HG03342 (cell line): ENCODE data around the gene RXRA.

Experiments used
- ATAC-seq: cut with Tn5 transposase; IDR thresholded peaks from one replicate; pipeline ENCODE4 v1.9.1; 2021; ENCODE audit warnings: mild to moderate bottlenecking, moderate library complexity; ENCODE audit not compliant: unreplicated experiment

RXRA gene

DNA sequence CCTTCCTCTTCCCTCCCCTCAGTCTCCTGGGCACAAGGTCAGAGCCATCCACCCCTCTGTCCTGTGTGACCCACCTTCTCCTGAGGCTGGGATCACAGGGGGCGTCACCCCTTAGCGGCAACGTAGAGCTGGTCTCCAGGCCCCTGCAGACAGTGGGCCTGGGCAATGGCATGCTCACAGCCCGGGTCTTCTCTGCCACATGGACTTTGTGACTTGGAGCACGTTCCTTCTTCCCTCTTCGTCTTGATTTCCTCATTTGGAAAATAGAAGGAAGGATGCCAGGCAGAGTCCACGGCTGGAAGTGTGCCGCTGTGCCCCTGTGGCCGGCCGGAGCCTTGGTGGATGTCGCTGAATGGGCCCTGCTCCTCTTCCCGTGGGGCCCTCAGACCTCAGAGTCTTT lies 10.0 kb downstream of the RXRA start:
- no peak for ATAC-seq

DNA sequence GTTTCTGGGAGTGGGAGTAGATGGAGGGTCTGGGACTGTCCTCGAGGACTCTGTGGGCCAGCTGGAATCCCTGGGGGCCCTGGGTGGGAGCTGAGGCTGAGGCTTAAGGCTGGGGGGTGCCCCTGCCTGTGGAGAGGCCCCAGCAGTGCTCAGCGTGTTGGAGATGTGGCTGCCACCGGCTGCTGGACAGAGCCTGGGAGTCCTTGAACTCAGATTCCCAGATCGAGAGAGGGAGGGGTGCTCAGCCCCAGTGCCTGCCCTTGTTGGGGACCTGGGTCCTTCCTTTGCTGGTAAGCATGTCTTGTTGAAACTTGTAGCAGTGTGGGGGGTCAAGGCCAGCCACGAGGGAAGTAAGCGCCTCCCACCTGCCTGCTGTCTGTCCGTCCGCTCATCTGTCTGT lies 10.7 kb downstream of the RXRA start:
- no peak for ATAC-seq

DNA sequence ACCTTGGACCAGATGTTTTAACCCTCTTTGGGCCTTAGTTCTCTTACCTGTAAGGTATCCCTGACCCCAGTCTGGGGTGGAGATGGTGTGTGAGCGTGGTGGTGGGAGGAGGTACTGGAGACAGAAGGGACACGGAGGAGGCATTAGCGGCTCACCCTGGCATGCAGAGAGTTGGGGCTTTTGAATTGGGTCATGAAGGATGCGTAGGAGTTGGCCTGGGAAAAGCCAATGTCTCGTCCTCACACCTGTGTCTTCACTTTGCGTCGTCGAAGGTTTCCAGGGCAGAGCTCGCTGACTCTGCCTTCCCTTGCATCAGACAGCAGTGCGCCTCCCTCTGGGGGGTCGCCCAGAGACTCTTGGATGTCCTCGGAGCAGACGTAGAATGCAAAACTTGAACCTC lies 11.2 kb downstream of the RXRA start:
- ATAC-seq, result no peak

DNA sequence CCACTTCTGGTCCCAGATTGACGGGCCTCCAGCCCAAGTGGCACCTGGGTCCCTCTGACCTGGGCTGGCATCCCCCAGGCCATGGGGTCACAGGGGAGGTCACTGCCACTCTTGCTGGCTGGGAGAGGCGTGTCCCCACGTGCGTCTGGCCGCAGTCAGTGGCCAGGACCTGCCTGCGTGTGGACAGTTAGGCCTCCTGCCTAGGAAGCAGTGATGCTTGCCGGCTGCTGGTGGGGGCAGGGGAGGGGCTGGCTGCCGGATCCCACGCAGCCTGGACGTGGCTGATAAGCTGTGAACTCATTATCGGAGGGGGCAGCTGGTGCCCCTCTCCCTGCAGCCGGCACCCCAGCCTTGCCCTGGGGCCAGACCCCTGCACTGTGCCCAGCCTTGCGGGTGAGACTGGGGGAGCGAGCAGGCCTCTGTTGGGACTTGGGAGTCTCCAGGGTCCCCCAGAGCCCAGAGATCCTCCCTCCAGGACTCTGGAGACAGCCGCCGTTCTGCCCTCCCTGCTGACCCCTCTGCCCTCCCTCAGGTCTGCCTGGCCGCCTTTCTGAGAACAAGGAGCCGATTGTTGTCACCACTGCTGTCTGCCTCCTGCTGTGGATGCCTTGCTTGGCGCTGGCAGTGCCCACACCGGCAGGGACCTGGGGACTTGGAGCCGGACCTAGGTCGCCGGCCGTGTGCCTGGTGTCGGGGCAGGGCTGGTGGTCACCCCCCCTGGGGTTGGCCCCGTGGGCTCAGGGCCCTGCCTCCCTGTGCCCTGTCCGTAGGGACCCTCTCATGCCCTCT lies 12.3 kb downstream of the RXRA start:
- ATAC-seq, result no peak

DNA sequence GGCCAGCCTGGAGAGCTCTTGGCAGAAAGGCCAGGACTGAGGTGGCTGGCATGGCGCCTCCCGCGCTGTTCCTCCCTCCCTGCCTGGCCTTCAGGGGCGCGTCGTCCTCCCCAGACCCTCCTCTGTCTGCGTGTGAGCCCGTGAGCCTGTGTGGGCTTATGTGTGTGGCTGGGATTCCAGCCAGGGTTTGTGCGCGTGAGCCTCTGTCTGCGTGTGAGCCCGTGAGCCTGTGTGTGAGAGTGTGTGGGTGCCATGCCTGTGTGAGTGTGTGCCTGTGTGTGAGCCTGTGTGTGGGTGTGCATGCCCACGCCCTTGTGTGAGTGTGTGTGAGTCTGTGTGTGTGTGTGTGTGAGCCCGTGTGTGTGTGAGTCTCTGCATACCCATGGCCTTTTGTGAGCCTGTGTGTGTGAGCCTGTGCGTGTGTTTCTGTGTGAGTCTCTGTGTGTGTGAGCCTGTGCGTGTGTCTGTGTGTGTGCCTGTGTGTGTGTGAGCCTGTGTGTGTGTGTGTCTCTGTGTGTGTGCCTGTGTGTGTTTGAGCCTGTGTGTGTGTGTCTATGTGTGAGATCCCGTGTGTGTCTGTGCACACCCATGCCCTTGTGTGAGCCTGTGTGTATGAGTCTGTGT lies 13.0 kb downstream of the RXRA start:
- ATAC-seq, result no peak

DNA sequence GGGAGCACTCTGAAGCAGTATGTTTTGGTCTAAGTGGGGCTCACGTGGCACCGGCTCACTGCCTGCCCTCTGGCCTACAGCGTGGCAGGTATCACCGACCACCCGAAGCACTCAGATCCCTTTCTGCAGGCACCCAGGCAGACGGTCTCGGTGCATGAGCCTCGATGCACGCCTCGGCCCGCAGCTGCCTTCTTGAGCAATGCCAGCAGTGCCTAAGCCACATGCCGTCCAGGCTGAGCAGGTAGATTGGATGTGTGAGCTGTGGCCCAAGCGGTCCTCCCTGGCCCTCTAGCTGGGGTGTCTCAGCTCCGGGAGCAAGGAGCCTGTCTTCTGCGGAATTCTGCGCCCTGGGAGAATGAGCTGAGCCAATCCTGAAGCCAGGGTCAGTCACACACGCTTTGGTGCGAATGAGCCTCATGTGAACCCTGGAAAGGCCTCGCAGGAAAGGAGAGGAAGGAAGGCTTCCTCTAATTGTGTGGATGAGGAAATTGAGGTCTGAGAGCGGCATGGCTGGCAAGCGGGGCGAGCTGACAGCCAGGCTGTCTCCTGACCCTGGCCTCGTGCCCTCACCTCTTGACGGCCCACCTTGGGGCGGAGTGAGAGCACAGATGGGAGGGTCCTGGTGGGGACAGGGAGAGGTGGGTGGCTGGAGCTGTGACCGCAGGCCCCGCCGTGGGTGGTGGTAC lies 14.4 kb downstream of the RXRA start:
- no peak for ATAC-seq

DNA sequence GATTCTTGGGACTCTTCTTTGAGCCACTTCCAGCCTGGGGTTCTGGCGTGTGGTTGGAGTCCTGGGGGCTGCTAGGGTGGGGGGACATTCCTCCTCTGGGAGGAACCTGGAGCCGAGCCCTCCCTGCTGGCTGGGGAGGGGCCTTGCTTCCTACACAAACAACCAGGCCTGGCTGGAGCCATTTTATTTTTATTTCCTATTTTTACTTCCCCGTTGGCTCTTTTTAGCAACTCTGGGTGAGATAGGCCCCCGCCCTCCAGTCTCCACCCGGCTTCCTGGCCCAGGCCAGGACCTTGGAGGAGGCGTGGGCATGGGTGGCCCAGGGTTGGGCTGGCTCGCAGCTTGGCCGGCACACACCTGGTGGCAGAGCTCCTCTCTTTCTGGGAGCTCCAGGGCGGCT lies 15.1 kb downstream of the RXRA start:
- no peak for ATAC-seq

DNA sequence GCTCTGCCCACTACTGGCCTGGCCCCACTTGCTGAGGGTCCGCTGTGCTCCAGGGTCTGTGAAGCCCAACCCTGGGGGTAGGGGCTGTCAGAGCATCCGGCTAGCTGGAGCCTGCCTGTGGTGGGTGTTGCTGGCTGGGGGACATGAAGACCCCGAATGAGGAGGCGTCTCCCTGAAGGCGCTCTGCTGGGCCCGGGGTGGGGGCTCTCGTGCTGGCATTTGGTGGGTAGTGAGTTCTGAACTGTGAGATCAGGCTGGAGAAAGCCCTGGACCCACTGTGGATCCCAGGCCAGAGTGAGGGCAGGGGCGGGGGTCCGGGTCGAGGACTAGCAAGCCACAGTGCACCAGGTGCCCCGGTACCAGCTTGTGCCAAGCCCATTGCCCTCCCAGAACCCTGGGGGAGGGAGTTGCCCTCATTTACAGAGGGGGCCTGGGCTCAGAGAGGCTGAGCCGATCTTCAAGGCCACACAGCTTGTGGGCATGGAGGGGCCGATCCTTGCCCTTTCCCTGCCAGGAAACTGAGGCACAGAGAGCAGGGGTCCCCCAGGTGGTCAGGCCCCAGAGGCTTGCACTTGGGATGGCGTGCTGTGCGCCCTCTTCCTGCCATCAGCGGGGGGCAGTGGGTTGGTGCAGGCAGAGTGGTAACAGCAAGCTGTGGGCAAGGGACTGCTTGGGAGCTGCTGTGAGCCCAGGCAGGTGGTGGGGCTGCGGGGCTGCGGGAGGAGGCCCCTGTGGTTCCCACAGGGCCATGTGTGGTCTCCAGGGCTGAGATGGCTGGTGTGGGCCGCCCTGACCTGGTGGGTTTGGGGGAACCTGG lies 15.9 kb downstream of the RXRA start:
- ATAC-seq, result no peak

DNA sequence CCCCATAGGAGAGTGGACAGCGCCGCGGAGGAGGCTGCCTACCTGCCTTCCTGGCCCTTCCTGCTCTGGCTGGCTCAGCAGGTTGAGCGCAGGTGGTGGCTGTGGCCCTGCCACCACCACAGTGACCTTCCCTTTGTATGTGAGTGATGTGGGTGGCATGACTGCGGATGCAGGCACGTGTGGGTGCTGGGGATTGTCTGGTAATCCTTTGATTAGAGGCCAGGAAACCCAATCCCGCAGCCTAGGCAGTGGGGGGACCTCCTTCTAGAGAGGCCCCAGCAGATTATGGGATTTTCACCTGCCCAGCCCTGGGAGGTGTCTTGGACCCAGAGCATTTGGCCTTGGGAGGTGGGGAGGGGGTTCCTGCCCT lies 16.5 kb downstream of the RXRA start:
- ATAC-seq, result no peak

DNA sequence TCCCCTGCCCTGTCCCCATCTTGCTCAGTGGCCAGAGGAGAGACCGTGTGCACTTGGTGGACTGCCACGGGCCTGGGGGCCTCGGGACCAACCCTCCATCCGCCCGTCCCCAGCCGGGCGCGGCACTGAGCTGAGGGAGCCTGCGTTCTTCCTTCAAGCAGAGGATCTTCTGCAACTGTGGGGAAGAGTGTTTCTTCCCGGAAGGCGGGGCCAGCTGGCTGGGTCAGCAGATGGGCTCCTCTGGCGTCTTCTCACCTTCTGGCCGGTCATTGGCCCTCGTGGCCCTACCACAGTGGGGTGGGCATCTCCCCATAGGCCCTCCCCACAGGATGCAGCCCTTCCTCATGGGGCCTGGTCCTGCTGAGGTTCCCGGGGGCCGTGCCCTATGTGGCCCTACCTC lies 17.4 kb downstream of the RXRA start:
- no peak for ATAC-seq

DNA sequence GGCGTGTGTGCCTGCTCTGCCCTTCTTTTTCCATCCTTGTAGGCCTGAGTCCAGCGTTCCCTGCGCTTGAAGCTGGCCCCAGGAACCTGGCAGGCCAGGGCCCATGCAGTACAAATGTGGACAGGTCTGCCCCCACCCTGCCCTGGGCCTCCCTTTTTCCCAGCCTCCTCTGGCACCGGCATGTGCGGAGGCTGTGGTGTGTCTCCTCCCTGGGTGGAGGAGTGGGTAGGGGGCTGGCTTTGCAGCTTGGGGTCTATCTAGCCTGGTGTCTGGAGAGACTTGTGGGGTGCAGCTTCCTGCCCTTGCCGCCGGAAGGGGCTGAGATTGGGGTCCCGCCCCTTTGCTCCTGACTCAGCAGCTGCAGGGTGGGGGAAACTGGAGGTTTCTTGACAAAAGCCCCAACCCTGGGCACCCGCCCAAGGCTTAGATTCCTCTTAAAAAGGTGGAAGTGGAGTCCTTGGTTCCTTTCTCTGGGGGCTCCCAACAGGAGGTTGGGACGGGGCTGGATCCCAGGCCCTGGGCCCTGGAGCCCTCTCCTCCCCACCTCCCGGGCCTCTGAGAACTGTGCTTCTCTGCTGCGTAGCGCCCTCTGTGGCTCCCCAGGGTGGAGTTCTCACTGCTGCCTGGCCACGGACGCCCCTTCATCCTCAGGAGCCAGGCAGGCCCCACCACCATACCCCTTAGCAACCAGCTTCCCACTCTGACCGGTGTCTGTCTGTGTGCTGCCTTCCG lies 18.0 kb downstream of the RXRA start:
- no peak for ATAC-seq

DNA sequence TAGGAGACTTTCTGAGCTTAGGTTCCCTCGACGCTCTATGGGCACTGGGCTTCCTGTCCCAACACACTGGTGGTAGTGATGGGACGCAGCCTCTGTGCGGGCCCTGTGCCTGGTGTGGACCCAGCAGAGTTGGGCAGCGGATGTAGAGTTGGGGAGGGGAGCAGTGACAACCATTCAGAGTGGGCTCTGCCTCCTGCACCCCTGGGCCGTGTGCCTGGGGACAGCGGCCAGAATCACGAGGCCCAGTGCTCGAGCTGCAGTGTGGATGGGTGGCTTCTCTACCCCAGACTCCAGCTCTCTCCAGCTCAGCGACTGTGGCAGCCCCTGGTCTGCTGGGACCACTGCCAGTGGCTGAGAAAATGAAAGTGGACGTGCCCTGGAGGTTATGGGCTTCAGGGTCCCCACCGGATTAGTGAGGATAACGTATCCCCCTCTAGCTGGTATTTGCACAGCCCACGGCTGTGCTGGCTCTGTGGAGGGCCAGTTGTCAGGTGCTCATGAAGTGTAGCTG lies 18.6 kb downstream of the RXRA start:
- no peak for ATAC-seq

DNA sequence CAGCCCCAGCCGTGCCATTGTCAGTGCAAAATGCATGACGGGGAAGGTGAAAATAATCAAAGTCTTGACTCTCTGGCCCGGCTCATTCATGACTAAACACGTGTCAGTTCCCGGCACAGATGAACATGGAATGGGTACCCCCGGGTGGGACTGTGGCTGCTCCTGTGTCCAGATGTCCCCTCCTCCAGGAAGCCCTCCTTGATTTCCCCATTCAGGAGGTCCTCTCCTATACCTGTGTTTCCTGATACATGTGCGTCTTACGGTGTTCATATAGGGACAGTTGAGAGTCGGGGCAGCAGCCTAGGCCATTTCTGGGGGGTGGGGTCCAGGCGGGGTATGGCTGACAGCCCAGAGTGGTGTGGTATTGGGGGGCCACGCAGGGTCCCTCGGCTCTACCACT lies 19.5 kb downstream of the RXRA start:
- ATAC-seq, result no peak

DNA sequence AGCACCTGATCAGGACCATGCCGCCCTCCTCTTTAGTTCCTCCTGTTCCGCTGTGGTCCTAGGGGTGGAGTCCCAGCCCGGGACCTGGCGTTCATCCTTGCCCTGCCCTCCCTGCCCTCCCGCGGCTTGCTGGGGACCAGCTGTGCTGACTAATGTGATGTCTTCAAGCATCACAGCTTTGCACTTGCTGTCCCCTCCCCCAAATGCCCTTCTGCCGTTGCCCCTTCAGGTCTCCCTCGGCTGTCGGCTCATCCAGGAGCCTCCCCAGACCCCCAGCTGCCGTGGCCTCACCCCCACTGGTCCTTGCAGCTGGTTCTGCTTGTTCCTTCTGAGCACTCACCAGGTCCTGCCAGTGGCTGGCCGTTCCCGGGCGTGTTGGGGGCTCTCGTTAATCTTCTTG lies 19.9 kb downstream of the RXRA start:
- ATAC-seq, result no peak

DNA sequence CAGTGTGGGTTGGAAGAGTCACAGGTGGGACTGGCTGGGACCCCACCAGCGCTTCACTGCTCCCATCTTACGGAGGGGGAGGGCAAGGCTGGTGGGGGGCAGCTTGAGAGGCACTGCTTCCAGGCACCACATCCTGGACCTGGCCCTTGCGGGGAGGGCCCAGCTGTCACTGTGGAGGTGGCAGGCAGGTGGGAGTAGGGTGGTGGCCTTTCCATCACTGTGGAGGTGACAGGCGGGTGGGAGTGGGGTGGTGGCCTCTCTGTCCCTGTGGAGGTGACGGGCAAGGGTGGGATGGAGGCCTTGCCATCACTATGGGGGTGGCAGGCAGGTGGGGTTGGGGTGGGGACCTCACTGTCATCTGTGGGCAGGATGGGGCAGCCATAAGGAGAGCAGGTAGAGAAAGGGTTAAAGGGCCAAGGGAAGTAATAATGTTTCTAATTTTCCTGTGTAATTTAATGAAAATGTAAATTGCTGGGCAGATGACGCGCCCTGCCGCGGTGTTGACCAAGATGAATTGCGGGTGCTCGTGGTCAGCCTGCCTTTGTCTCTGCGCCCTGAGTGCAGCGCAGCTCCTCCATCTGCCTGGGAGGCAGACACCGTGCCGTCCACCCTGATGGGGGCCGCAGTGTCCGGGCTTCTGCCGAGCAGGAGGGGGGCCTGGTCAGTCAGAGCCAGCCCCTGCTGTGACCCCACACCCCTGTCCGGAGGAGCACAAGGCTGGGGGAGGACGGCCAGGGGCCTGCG lies 20.8 kb downstream of the RXRA start:
- no peak for ATAC-seq

DNA sequence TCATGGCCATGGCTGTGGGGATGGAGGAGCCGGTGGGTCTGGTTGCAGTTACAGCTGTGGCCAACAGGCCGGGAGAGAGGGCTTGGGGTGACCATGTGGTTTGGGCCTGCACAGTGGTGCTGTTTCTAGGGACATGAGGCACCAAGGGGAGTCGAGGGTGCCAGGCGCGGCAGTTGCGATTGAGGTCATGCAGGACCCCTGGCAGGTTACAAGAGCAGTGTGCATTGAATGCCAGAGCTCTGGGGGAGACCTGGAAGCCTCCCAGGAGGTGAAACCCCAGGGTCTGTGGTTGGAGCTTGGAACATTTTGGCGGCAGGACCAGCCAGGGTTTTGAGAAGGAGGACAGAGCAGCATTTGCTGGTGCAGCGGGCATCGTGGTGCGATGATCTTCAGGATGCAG lies 21.7 kb downstream of the RXRA start:
- no peak for ATAC-seq

DNA sequence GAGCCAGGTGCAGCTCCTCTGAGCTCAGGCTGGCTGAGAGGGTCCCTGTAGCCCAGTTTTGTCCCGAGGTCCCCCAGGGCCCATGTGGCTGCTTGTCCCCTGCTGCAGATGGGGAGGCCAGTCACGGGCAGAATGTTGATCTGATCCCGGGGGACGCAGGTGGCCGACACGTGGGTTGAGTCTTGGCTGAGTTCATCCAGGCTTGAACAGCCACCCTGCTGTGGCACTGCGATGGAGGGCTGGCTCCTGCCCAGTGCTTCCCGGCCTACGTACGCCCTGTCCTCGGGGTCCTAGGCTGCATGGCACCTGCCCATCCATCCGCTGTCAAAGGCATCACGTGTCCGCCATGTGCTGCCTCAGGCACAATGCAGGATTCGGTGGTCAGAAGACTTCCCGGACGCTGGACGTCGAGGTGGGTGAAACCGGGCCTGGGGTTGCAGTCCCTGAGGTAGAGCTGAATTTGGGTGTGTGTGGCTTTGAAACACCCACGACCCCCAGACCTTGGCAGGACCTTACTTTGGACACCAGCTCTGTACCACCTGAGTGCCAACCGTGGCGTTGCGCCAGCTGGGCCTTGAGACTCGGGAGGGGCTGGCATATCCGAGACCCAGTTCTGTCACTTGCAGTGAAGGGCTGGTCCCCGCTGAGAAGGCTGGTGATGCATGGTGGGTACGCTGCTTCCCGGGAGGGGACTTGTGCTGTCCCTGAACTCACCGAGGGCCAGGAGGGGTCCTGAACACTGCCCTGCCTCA lies 22.3 kb downstream of the RXRA start:
- no peak for ATAC-seq

DNA sequence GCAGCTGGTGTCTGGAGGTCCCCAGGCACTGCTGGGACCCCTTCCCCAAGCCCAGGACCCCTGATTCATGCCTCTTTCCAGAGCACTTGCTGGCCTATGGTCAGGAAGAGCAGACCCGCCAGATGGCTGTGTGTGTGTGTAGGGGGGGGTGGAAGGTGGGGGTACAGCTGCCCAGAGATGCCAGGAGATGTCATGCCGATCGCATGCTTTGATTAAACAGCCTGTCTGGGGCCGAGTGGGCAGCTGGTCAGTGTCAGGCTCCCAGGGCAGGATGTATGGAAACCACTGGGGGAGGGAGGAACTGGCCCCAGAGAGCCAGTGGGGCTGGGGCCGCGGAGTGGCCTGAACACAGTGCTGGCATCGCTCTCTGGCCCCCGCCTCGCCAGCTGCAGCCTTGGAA lies 23.7 kb downstream of the RXRA start:
- no peak for ATAC-seq

DNA sequence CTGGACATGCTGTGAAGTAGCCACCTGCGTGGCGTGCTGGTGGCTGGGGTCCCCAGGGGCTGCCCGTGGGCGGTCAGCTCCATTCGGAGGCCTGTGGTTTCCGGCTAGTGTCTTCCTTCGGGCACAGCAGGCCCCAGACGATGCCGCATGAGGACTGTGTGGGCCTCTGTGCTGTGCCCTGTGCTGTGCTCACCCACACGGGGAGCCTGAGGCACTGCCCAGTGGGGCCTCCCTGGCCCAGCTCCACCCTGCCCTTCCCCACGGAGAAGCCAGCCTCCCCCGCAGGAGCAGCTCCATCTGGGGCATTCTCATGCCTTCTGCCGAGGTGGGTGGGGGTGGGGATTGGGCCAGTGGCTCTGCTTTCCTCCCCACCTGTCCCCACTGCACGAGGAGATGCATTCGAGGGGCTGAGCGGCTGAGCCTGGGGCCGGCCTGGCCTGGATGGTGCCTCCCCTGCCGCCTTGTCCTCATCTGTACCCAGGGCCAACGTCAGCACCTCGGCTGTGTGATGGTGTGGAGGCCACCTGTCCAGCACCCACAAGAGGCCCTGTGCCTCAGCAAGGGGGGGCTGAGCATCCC lies 24.2 kb downstream of the RXRA start:
- no peak for ATAC-seq
